Stimulated activated memory B cell treated with anti-CD40 and anti-IgM and Interleukin-4, amounts not matched to agents 10 μg/mL and 1 μg/mL and 100 μg/mL, for 72 hours (primary cell): ENCODE data around the gene KLHDC7A.

Experiments
- ATAC-seq: fragments of 150-1000 bp; cut with Tn5 transposase; 2 replicates; pipeline ENCODE4 v1.10.0; 2021
- H3K27ac Mint-ChIP-seq: one replicate; pipeline ENCODE4 v1.8.0; 2022; ENCODE audit warnings: mild to moderate bottlenecking, mixed read lengths
- H3K27me3 Mint-ChIP-seq: one replicate; pipeline ENCODE4 v1.8.0; 2022; ENCODE audit warnings: mixed read lengths
- H3K36me3 Mint-ChIP-seq: one replicate; pipeline ENCODE4 v1.8.0; 2022; ENCODE audit warnings: mixed read lengths
- H3K4me1 Mint-ChIP-seq: one replicate; pipeline ENCODE4 v1.8.0; 2022; ENCODE audit warnings: mixed read lengths
- H3K4me3 Mint-ChIP-seq: one replicate; pipeline ENCODE4 v1.8.0; 2022; ENCODE audit warnings: mild to moderate bottlenecking, moderate library complexity, mixed read lengths
- H3K9me3 Mint-ChIP-seq: one replicate; pipeline ENCODE4 v1.8.0; 2022; ENCODE audit warnings: mixed read lengths

The KLHDC7A gene

GRCh38 chr1:18463984-18464664 lies 16.6 kb upstream of the KLHDC7A start:
- Mint-ChIP-seq H3K27ac (no peak overlapping the region), H3K36me3 (no peaks in the 10 kb centered on the region), H3K27me3 (peaks cover 49% of the 10 kb centered on the region), H3K4me1 (no peaks in the 10 kb centered on the region), H3K9me3 (peaks cover 2% of the 10 kb centered on the region), H3K4me3 (no peak overlapping the region)
- ATAC-seq, result no peak

DNA sequence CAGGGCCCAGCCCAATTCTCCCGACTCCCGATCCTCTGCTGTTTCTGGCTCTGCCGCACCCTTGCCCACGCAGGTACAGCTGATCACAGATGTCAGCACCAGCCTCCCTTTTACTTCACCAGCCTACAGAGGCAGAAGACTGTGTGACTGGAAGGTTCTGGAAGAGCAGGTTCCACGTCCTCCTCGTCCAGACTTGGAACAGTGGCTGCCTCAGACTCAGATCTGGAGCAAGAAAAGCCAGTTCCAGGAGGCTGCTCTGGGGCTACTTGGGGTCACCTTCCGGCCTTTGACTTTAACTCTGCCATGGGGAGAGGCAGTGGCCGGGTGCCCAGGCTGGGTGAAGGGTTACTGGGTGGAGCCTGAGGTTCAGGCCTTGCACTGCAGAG lies 16.1 kb upstream of the KLHDC7A start:
- ATAC-seq, result no peak
- H3K4me1 Mint-ChIP-seq, result no peaks in the 10 kb centered on the region
- H3K27me3 Mint-ChIP-seq, result peaks cover 49% of the 10 kb centered on the region
- no peaks in the 10 kb centered on the region for H3K36me3 Mint-ChIP-seq
- H3K27ac Mint-ChIP-seq, result no peak overlapping the region
- H3K9me3 Mint-ChIP-seq, result peaks cover 2% of the 10 kb centered on the region
- no peak overlapping the region for H3K4me3 Mint-ChIP-seq

DNA sequence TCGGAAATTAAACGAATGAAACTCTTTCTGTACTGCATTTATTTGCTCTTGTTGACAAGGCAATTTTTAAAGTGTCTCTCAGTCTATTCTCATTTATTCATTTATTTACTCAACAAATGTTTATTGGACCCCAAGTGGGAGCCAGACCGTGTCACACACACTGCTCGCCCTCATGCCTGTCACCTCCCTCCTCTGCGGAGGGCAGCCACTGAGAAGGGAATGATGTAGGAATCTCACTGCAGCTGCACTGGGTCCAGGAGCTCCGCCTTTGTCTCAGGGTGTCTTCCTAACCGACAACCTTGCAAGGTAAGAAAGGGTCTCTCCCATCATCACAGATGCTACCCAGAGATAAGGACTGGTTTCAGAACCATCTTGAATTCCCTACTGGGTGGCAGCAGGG lies 14.1 kb upstream of the KLHDC7A start:
- no peak for ATAC-seq
- H3K4me1 Mint-ChIP-seq, result no peaks in the 10 kb centered on the region
- no peak overlapping the region for H3K4me3 Mint-ChIP-seq
- H3K9me3 Mint-ChIP-seq, result peaks cover 2% of the 10 kb centered on the region
- no peak overlapping the region for H3K27ac Mint-ChIP-seq
- H3K27me3 Mint-ChIP-seq, result peaks cover 41% of the 10 kb centered on the region
- no peaks in the 10 kb centered on the region for H3K36me3 Mint-ChIP-seq

DNA sequence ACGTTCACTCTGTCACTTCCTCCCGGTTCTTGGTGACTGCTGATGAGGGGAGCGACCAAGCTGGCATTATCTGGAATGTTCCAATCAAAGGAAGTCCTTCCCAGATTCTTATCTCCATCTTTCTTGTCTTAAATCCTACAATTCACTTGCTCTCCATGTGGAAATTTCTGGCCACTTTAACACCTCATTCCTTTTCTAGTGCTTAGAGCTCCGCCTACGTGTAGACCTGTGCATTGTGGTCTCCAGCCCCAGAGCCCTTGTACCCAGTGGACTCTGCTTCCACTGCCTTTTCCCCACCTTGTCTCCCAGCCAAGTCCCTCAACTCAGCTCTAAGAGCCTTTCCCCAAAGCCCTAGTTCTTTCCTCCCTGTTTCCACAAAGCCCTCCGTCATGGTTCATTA lies 12.2 kb upstream of the KLHDC7A start:
- Mint-ChIP-seq H3K27me3 (peaks cover 32% of the 10 kb centered on the region), H3K36me3 (no peaks in the 10 kb centered on the region), H3K9me3 (peaks cover 2% of the 10 kb centered on the region), H3K27ac (no peak overlapping the region), H3K4me1 (no peaks in the 10 kb centered on the region), H3K4me3 (no peak overlapping the region)
- ATAC-seq, result no peak

GRCh38 chr1:18469514-18469913 lies 11.2 kb upstream of the KLHDC7A start:
- H3K4me1 Mint-ChIP-seq, result no peaks in the 10 kb centered on the region
- no peak overlapping the region for H3K27ac Mint-ChIP-seq
- H3K9me3 Mint-ChIP-seq, result peaks cover 2% of the 10 kb centered on the region
- ATAC-seq, result no peak
- no peaks in the 10 kb centered on the region for H3K36me3 Mint-ChIP-seq
- H3K27me3 Mint-ChIP-seq, result peaks cover 32% of the 10 kb centered on the region
- H3K4me3 Mint-ChIP-seq, result no peak overlapping the region

- Mint-ChIP-seq H3K9me3 (peaks cover 2% of the 10 kb centered on the region), H3K27me3 (peaks cover 39% of the 10 kb centered on the region), H3K4me1 (no peaks in the 10 kb centered on the region), H3K4me3 (no peak overlapping the region), H3K27ac (no peak overlapping the region), H3K36me3 (no peaks in the 10 kb centered on the region)
- no peak for ATAC-seq
These were observed 9.9 kb upstream of the KLHDC7A start for GRCh38 chr1:18470671-18471355.

- no peak overlapping the region for H3K4me3 Mint-ChIP-seq
- H3K27me3 Mint-ChIP-seq, result peaks cover 47% of the 10 kb centered on the region
- no peaks in the 10 kb centered on the region for H3K4me1 Mint-ChIP-seq
- no peaks in the 10 kb centered on the region for H3K36me3 Mint-ChIP-seq
- H3K9me3 Mint-ChIP-seq, result peaks cover 2% of the 10 kb centered on the region
- no peak overlapping the region for H3K27ac Mint-ChIP-seq
- peak; percentile 25 for ATAC-seq
These were observed 7.4 kb upstream of the KLHDC7A start for GRCh38 chr1:18473195-18473815.

GRCh38 chr1:18474559-18475175 lies 6.1 kb upstream of the KLHDC7A start:
- no peak for ATAC-seq
- peaks cover 51% of the 10 kb centered on the region for H3K27me3 Mint-ChIP-seq
- peaks cover 7% of the 10 kb centered on the region for H3K4me1 Mint-ChIP-seq
- H3K36me3 Mint-ChIP-seq, result no peaks in the 10 kb centered on the region
- H3K4me3 Mint-ChIP-seq, result no peak overlapping the region
- no peak overlapping the region for H3K27ac Mint-ChIP-seq
- peaks cover 2% of the 10 kb centered on the region for H3K9me3 Mint-ChIP-seq

GRCh38 chr1:18475234-18475905 lies 5.4 kb upstream of the KLHDC7A start:
- H3K9me3 Mint-ChIP-seq, result peaks cover 2% of the 10 kb centered on the region
- peaks cover 52% of the 10 kb centered on the region for H3K27me3 Mint-ChIP-seq
- H3K36me3 Mint-ChIP-seq, result no peaks in the 10 kb centered on the region
- H3K4me1 Mint-ChIP-seq, result peaks cover 7% of the 10 kb centered on the region
- H3K4me3 Mint-ChIP-seq, result no peak overlapping the region
- ATAC-seq, result no peak
- H3K27ac Mint-ChIP-seq, result no peak overlapping the region

DNA sequence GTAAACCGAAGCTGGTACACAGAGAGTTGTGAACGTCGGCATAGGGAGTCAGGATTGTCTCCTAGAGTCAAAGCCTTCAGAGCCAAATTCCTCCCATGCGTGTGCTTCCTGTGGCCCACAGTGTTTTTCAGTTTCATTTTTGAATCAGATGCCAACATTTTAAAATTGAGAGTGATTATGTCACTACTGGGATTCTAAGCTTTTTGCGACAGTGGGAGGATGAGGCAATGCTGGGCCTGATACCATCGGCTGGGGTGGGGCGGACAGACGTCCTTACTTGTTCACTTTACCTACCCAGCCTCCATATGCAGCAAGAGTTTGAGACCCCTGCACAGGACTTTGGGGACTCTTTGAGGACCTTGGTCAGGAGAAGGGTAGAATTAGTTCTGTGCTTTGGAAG lies 1.3 kb upstream of the KLHDC7A start:
- H3K27ac Mint-ChIP-seq, result no peak overlapping the region
- peaks cover 2% of the 10 kb centered on the region for H3K9me3 Mint-ChIP-seq
- no peak for ATAC-seq
- H3K4me1 Mint-ChIP-seq, result peaks cover 7% of the 10 kb centered on the region
- H3K4me3 Mint-ChIP-seq, result no peak overlapping the region
- no peaks in the 10 kb centered on the region for H3K36me3 Mint-ChIP-seq
- peaks cover 59% of the 10 kb centered on the region for H3K27me3 Mint-ChIP-seq

GRCh38 chr1:18481190-18481920 lies 625 bp downstream of the KLHDC7A start:
- Mint-ChIP-seq H3K27me3 (peaks cover 59% of the 10 kb centered on the region), H3K4me1 (peaks cover 7% of the 10 kb centered on the region), H3K9me3 (peaks cover 2% of the 10 kb centered on the region), H3K4me3 (no peak overlapping the region), H3K27ac (no peak overlapping the region), H3K36me3 (no peaks in the 10 kb centered on the region)
- ATAC-seq, result no peak

DNA sequence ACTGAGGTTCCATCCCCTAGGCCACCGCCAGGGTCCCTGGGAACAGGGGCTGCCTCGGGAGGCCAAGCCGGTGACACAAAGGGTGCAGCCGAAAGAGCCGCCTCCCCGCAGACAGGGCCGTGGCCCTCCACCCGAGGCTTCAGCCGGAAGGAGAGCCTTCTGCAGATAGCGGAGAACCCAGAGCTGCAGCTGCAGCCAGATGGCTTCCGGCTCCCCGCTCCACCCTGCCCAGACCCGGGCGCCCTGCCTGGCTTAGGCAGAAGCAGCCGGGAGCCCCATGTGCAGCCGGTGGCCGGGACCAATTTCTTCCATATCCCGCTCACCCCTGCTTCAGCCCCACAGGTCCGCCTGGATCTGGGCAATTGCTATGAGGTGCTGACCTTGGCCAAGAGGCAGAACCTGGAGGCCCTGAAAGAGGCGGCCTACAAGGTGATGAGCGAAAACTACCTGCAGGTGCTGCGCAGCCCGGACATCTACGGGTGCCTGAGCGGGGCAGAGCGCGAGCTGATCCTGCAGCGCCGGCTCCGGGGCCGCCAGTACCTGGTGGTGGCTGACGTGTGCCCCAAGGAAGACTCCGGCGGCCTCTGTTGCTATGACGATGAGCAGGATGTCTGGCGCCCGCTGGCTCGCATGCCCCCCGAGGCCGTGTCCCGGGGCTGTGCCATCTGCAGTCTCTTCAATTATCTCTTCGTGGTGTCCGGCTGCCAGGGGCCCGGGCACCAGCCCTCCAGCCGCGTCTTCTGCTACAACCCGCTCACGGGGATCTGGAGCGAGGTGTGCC lies 1.4 kb downstream of the KLHDC7A start:
- Mint-ChIP-seq H3K4me3 (no peak overlapping the region), H3K27ac (no peak overlapping the region), H3K4me1 (peaks cover 7% of the 10 kb centered on the region), H3K9me3 (peaks cover 2% of the 10 kb centered on the region), H3K36me3 (no peaks in the 10 kb centered on the region), H3K27me3 (peaks cover 59% of the 10 kb centered on the region)
- ATAC-seq, result no peak

DNA sequence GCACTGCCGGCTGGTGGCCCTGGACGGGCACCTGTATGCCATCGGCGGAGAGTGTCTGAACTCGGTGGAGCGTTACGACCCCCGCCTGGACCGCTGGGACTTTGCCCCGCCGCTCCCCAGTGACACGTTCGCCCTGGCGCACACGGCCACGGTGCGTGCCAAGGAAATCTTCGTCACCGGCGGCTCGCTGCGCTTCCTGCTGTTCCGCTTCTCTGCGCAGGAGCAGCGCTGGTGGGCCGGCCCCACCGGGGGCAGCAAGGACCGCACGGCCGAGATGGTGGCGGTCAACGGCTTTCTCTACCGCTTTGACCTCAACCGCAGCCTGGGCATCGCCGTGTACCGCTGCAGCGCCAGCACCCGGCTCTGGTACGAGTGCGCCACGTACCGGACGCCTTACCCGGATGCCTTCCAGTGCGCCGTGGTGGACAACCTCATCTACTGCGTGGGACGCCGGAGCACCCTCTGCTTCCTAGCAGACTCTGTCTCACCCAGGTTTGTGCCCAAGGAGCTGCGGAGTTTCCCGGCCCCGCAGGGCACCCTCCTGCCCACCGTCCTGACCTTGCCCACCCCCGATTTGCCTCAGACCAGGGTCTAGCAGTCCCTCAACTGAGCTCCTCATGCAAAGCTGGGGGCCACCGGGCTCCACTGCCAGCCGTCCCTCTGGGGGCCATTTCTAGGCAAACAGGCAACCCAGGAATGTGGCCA lies 2.1 kb downstream of the KLHDC7A start:
- ATAC-seq, result no peak
- Mint-ChIP-seq H3K9me3 (peaks cover 2% of the 10 kb centered on the region), H3K27ac (no peak overlapping the region), H3K36me3 (no peaks in the 10 kb centered on the region), H3K4me1 (peaks cover 7% of the 10 kb centered on the region), H3K4me3 (no peak overlapping the region), H3K27me3 (peaks cover 65% of the 10 kb centered on the region)

DNA sequence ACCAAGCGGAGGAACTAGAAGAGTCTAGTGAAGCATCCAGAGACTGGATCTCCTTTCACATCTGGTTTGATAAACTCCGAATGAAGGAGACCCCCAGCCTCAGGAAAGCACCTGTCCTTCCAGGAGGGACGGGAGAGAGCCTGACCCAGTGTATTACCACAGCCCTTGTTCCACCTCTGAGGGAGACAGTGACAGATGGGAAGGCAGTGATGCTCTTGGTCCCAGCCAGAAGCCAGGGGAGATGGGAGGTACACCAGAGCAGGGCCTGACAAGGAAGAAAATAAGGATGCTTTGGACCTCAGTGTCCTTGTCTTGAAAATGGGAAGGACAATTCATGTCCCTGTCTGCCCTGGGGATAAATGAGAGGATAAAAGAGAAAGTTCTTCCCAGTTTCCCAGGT lies 3.5 kb downstream of the KLHDC7A start:
- ATAC-seq, result no peak
- H3K36me3 Mint-ChIP-seq, result no peaks in the 10 kb centered on the region
- H3K27me3 Mint-ChIP-seq, result peaks cover 62% of the 10 kb centered on the region
- H3K9me3 Mint-ChIP-seq, result no peaks in the 10 kb centered on the region
- no peak overlapping the region for H3K27ac Mint-ChIP-seq
- no peak overlapping the region for H3K4me3 Mint-ChIP-seq
- H3K4me1 Mint-ChIP-seq, result peaks cover 3% of the 10 kb centered on the region
